Measurements from ENCODE around the gene SRGAP2C.
"Not testable (repeated sequence)": the region's sequence is repeated elsewhere in the genome, so short reads cannot be mapped to it uniquely, and the experiment has no call there.

Gene SRGAP2C

GRCh38 chr1:121165296-121165695 is 19.5 kb upstream of the SRGAP2C start:
- not testable (repeated sequence) for H3K36me3 ChIP-seq (ENCODE audit: insufficient read depth, low read length); H3K4me3 ChIP-seq; DNase-seq (ENCODE audit: low read depth, low spot score); H3K9me3 ChIP-seq (ENCODE audit: low read depth, low read length); H3K27ac ChIP-seq; H3K9ac ChIP-seq (ENCODE audit: insufficient read length)

- H3K36me3 ChIP-seq (ENCODE audit: insufficient read depth, low read length); H3K9me3 ChIP-seq (ENCODE audit: low read depth, low read length); H3K27ac ChIP-seq; DNase-seq (ENCODE audit: low read depth, low spot score); H3K4me3 ChIP-seq; H3K9ac ChIP-seq (ENCODE audit: insufficient read length): not testable (repeated sequence)
Observed at GRCh38 chr1:121167225-121167738, 17.5 kb upstream of the SRGAP2C start.

GRCh38 chr1:121168152-121168668 is 16.6 kb upstream of the SRGAP2C start:
- H3K9ac ChIP-seq (ENCODE audit: insufficient read length); H3K27ac ChIP-seq; H3K9me3 ChIP-seq (ENCODE audit: low read depth, low read length); H3K4me3 ChIP-seq; H3K36me3 ChIP-seq (ENCODE audit: insufficient read depth, low read length); DNase-seq (ENCODE audit: low read depth, low spot score): not testable (repeated sequence)

GRCh38 chr1:121176649-121177048 is 8.1 kb upstream of the SRGAP2C start:
- H3K36me3 ChIP-seq (ENCODE audit: insufficient read depth, low read length); H3K27ac ChIP-seq; DNase-seq (ENCODE audit: low read depth, low spot score); H3K4me3 ChIP-seq; H3K9me3 ChIP-seq (ENCODE audit: low read depth, low read length); H3K9ac ChIP-seq (ENCODE audit: insufficient read length): not testable (repeated sequence)

- DNase-seq (ENCODE audit: low read depth, low spot score); H3K27ac ChIP-seq; H3K4me3 ChIP-seq; H3K36me3 ChIP-seq (ENCODE audit: insufficient read depth, low read length); H3K9me3 ChIP-seq (ENCODE audit: low read depth, low read length); H3K9ac ChIP-seq (ENCODE audit: insufficient read length): not testable (repeated sequence)
Observed at GRCh38 chr1:121178197-121178596, 6.6 kb upstream of the SRGAP2C start.

GRCh38 chr1:121183867-121184266 is 908 bp upstream of the SRGAP2C start:
- not testable (repeated sequence) for H3K9me3 ChIP-seq (ENCODE audit: low read depth, low read length); DNase-seq (ENCODE audit: low read depth, low spot score); H3K36me3 ChIP-seq (ENCODE audit: insufficient read depth, low read length); H3K9ac ChIP-seq (ENCODE audit: insufficient read length)
- peak overlapping the region; percentile 72 for H3K4me3 ChIP-seq
- peak overlapping the region; percentile 46; the same call in 1 of the 2 replicates for H3K27ac ChIP-seq

GRCh38 chr1:121185140-121185708 is 449 bp downstream of the SRGAP2C start:
- not testable (repeated sequence) for H3K9me3 ChIP-seq (ENCODE audit: low read depth, low read length); H3K9ac ChIP-seq (ENCODE audit: insufficient read length); DNase-seq (ENCODE audit: low read depth, low spot score); H3K36me3 ChIP-seq (ENCODE audit: insufficient read depth, low read length); H3K27ac ChIP-seq
- peak overlapping the region; percentile 51 for H3K4me3 ChIP-seq

- H3K27ac ChIP-seq; H3K4me3 ChIP-seq; H3K9ac ChIP-seq (ENCODE audit: insufficient read length); H3K9me3 ChIP-seq (ENCODE audit: low read depth, low read length); H3K36me3 ChIP-seq (ENCODE audit: insufficient read depth, low read length); DNase-seq (ENCODE audit: low read depth, low spot score): not testable (repeated sequence)
Observed at GRCh38 chr1:121186191-121186590, 1.4 kb downstream of the SRGAP2C start.

- H3K9me3 ChIP-seq (ENCODE audit: low read depth, low read length); H3K27ac ChIP-seq; H3K9ac ChIP-seq (ENCODE audit: insufficient read length); DNase-seq (ENCODE audit: low read depth, low spot score); H3K36me3 ChIP-seq (ENCODE audit: insufficient read depth, low read length); H3K4me3 ChIP-seq: not testable (repeated sequence)
Observed at GRCh38 chr1:121187914-121188313, 3.1 kb downstream of the SRGAP2C start.

GRCh38 chr1:121192512-121192911 is 7.7 kb downstream of the SRGAP2C start:
- not testable (repeated sequence) for H3K9me3 ChIP-seq (ENCODE audit: low read depth, low read length); H3K4me3 ChIP-seq; DNase-seq (ENCODE audit: low read depth, low spot score); H3K9ac ChIP-seq (ENCODE audit: insufficient read length); H3K36me3 ChIP-seq (ENCODE audit: insufficient read depth, low read length); H3K27ac ChIP-seq

GRCh38 chr1:121197095-121197882 is 12.5 kb downstream of the SRGAP2C start:
- H3K9ac ChIP-seq (ENCODE audit: insufficient read length); H3K36me3 ChIP-seq (ENCODE audit: insufficient read depth, low read length); DNase-seq (ENCODE audit: low read depth, low spot score); H3K27ac ChIP-seq; H3K9me3 ChIP-seq (ENCODE audit: low read depth, low read length); H3K4me3 ChIP-seq: not testable (repeated sequence)

GRCh38 chr1:121199763-121200162 is 15.0 kb downstream of the SRGAP2C start:
- not testable (repeated sequence) for H3K4me3 ChIP-seq; H3K9me3 ChIP-seq (ENCODE audit: low read depth, low read length); H3K27ac ChIP-seq; H3K9ac ChIP-seq (ENCODE audit: insufficient read length); H3K36me3 ChIP-seq (ENCODE audit: insufficient read depth, low read length); DNase-seq (ENCODE audit: low read depth, low spot score)

- not testable (repeated sequence) for DNase-seq (ENCODE audit: low read depth, low spot score); H3K36me3 ChIP-seq (ENCODE audit: insufficient read depth, low read length); H3K9me3 ChIP-seq (ENCODE audit: low read depth, low read length); H3K4me3 ChIP-seq; H3K27ac ChIP-seq; H3K9ac ChIP-seq (ENCODE audit: insufficient read length)
Observed at GRCh38 chr1:121200232-121200631, 15.5 kb downstream of the SRGAP2C start.

- not testable (repeated sequence) for H3K4me3 ChIP-seq; H3K9me3 ChIP-seq (ENCODE audit: low read depth, low read length); H3K36me3 ChIP-seq (ENCODE audit: insufficient read depth, low read length); DNase-seq (ENCODE audit: low read depth, low spot score); H3K27ac ChIP-seq; H3K9ac ChIP-seq (ENCODE audit: insufficient read length)
Observed at GRCh38 chr1:121200985-121201981, 16.5 kb downstream of the SRGAP2C start.
